Testis (tissue), 3 donors: ENCODE results near the gene ANKHD1. TPM values are rescaled to one million over a fixed set of nuclear protein-coding genes. Genes with fewer than 3 reads are reported as not detected.

Experiments used
- DNase-seq: peaks from one replicate; pipeline ENCODE4 v3.0.0-alpha.2; 2019
- H3K27ac ChIP-seq, 2 donors: fragments of 200-600 bp; sonication (generic); one replicate each; pipeline ENCODE4 v1.5.1; 2019
- H3K27me3 ChIP-seq: fragments of 200-600 bp; sonication (generic); one replicate; pipeline ENCODE4 v1.5.1; 2019
- H3K36me3 ChIP-seq: fragments of 200-600 bp; sonication (generic); one replicate; pipeline ENCODE4 v1.5.1; 2017; ENCODE audit warnings: low read depth; ENCODE audit errors: missing control alignments
- H3K4me1 ChIP-seq: fragments of 200-600 bp; sonication (generic); one replicate; pipeline ENCODE4 v1.5.1; 2019
- H3K4me3 ChIP-seq, 2 donors: fragments of 200-600 bp; sonication (generic); one replicate each; pipeline ENCODE4 v1.5.1; 2017 to 2019
- H3K9me3 ChIP-seq: fragments of 200-600 bp; sonication (generic); one replicate; pipeline ENCODE4 v1.5.1; 2017
- POLR2A ChIP-seq: fragments of 450-650 bp; IDR thresholded peaks from one replicate; pipeline ENCODE4 v1.6.1; 2017; ENCODE audit warnings: antibody characterized with exemption, mild to moderate bottlenecking, moderate library complexity
- WGBS, 2 donors: methylation state at CpG; one replicate each; pipeline ENCODE4 v1.1.5; 2018; 5-methylcytosine and 5-hydroxymethylcytosine counted together
- intact Hi-C: fragments of 100-400 bp; cut with DNase I; formaldehyde crosslinking; loops from one replicate; pipeline ENCODE4 v1.15.1; 2023; ENCODE audit warnings: low total_unique reads
- polyA plus RNA-seq: library from polyadenylated mRNA; stranded (reverse); fragments of 350-450 nt; fragmentation: Illumina TruSeq; extraction: RNeasy Lipid Tissue Mini Kit (QIAGEN cat#74804); gene quantifications from one replicate; pipeline ENCODE4 v1.2.3, GENCODE V29; 2014; ENCODE audit warnings: low read depth, low replicate concordance; ENCODE audit not compliant: insufficient read depth
- total RNA-seq, 2 donors: library from RNA; depleted of rRNA; stranded (reverse); fragments of >200 nt; gene quantifications; one replicate each; pipeline ENCODE4 v1.2.3, GENCODE V29; 2016
- TF ChIP-seq, protein P1 (sequence below), 3 experiments: fragments of 450-650 bp in 2 of 3; fragments of 200-600 bp in 1 of 3; sonication (generic) in 1 of 3; IDR thresholded peaks; one replicate each; pipeline ENCODE4 v1.5.1; 2016 to 2019; ENCODE audit warnings: antibody characterized with exemption in 3 of 3, mild to moderate bottlenecking in 2 of 3, moderate library complexity in 1 of 3

The ANKHD1 gene
- total and polyA plus RNA-seq, 3 donors from 2014 or later, result 70.0 to 172 (median 170) TPM

DNA sequence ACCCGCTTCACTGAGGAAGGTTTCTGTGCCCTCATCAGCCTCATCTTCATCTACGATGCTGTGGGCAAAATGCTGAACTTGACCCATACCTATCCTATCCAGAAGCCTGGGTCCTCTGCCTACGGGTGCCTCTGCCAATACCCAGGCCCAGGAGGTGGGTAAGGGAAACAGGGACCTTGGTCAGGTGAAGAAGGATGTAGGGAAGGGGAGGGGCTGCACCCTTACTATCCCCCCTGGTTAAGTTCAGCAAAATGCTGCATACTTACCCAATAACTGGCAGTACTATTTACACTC is 37.2 kb upstream of the ANKHD1 start:
- TF ChIP-seq POLR2A, result no peak
- TF ChIP-seq, protein P1, sequence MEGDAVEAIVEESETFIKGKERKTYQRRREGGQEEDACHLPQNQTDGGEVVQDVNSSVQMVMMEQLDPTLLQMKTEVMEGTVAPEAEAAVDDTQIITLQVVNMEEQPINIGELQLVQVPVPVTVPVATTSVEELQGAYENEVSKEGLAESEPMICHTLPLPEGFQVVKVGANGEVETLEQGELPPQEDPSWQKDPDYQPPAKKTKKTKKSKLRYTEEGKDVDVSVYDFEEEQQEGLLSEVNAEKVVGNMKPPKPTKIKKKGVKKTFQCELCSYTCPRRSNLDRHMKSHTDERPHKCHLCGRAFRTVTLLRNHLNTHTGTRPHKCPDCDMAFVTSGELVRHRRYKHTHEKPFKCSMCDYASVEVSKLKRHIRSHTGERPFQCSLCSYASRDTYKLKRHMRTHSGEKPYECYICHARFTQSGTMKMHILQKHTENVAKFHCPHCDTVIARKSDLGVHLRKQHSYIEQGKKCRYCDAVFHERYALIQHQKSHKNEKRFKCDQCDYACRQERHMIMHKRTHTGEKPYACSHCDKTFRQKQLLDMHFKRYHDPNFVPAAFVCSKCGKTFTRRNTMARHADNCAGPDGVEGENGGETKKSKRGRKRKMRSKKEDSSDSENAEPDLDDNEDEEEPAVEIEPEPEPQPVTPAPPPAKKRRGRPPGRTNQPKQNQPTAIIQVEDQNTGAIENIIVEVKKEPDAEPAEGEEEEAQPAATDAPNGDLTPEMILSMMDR (IDR thresholded peaks at IDR 0.05), result no peak
- H3K27ac ChIP-seq, result no peak overlapping the region
- no peak for DNase-seq
- no peak overlapping the region for H3K4me3 ChIP-seq
- intact Hi-C loops, result no loop called here
- H3K9me3 ChIP-seq, result no peaks in the 10 kb centered on the region
- H3K27me3 ChIP-seq, result no peaks in the 10 kb centered on the region
- no peaks in the 10 kb centered on the region for H3K36me3 ChIP-seq
- no peaks in the 10 kb centered on the region for H3K4me1 ChIP-seq
- 83 to 94% methylated on average over 3 of the region's 3 CpGs for WGBS, 2 donors

DNA sequence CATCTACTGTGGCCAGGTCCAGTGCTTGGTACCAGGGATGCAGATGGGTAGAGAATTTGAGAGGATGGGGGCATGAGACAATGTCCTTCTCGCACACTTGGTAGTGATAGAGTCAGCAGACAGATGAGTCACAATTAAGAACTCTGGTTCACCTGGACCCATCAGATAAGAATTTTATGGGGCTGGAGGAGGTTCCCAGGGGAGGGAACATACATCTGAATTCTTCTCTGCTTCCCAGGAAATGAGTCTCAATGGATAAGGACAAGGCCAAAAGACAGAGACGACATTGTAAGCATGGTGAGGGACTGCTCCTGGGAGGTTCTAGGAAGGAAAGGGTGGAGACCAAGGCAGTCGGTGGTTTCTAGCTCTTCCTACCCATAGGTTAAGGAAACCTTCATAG is 36.4 kb upstream of the ANKHD1 start:
- intact Hi-C loops, result no loop called here
- no peak overlapping the region for H3K4me3 ChIP-seq
- WGBS, 2 donors, result 61 to 82% methylated on average over 3 of the region's 3 CpGs
- no peak overlapping the region for H3K27ac ChIP-seq
- H3K4me1 ChIP-seq, result no peaks in the 10 kb centered on the region
- TF ChIP-seq POLR2A, result no peak
- TF ChIP-seq, protein P1 (IDR thresholded peaks at IDR 0.05), result no peak
- no peaks in the 10 kb centered on the region for H3K36me3 ChIP-seq
- no peaks in the 10 kb centered on the region for H3K27me3 ChIP-seq
- no peaks in the 10 kb centered on the region for H3K9me3 ChIP-seq
- no peak for DNase-seq

DNA sequence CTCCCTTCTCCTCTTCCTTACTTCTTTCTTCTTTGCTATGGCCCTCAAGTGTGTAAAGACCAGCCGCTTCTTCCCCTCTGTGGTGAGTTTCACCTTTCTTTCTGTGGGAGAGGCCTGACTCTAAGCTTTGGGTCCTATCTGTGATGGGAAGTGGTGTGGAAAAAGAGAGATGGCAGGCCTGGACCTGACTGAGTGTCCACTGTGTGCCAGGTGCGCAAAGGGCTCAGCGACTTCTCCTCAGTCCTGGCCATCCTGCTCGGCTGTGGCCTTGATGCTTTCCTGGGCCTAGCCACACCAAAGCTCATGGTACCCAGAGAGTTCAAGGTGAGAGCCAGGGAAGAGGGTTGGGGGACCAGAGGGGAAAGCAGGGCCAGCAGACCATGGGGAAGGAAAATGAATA is 35.7 kb upstream of the ANKHD1 start:
- 89 to 94% methylated on average over 3 to 4 of the region's 4 CpGs for WGBS, 2 donors
- no peak for DNase-seq

DNA sequence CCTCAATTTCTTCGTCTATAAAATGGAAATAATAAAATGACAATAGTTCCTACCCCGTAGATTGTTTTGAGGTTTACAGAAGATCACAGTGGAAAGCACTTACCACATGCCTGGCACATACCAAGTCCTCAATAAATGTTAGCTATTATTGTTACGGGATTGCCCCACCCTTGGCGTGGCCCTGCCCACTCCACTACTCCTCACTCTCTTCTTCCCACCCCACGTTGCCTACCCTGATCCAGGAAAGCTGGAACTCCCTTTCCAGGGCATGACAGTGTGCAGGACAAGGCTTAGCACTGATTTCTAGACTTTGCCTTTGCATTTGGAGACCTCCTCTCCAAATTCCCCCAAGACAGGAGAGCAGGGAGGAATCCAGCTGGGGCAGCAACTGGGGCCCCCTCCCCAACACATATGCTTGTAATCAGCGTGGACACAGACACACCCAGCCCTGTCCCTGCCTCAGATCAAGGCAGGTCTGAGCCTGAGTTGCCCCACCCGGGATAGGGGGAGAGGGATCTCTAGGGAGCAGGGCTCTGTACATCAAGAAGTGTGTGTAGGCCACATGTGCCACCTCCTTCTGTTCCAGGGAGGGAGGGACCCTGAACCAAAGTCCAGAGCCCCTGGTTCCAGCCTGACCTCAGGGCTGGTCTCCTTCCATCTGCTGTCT is 34.9 kb upstream of the ANKHD1 start:
- no peaks in the 10 kb centered on the region for H3K36me3 ChIP-seq
- intact Hi-C loops, result no loop called here
- H3K4me1 ChIP-seq, result no peaks in the 10 kb centered on the region
- WGBS, 2 donors, result 80% methylated on average over 6 to 7 of the region's 7 CpGs
- TF ChIP-seq, protein P1 (IDR thresholded peaks at IDR 0.05), result no peak
- no peak for TF ChIP-seq POLR2A
- H3K9me3 ChIP-seq, result no peaks in the 10 kb centered on the region
- no peak overlapping the region for H3K4me3 ChIP-seq
- no peaks in the 10 kb centered on the region for H3K27me3 ChIP-seq
- no peak overlapping the region for H3K27ac ChIP-seq
- no peak for DNase-seq

More for the DNA sequence above, 35.7 kb upstream of the ANKHD1 start:
- Histone ChIP-seq H3K4me1 (no peaks in the 10 kb centered on the region), H3K9me3 (no peaks in the 10 kb centered on the region), H3K36me3 (no peaks in the 10 kb centered on the region), H3K27ac (no peak overlapping the region), H3K4me3 (no peak overlapping the region), H3K27me3 (no peaks in the 10 kb centered on the region)
- intact Hi-C loops, result no loop called here
- TF ChIP-seq POLR2A, result no peak
- TF ChIP-seq, protein P1 (IDR thresholded peaks at IDR 0.05), result no peak
